K562 (cell line): ENCODE measurements around the gene VEZF1. TPM values are rescaled to one million over a fixed set of nuclear protein-coding genes. Genes with fewer than 3 reads are reported as not detected.

Experiments used
- ATAC-seq: fragments of 200-7000 bp; cut with Tn5 transposase; 3 replicates; pipeline ENCODE4 v1.9.1; 2020; ENCODE audit warnings: moderate library complexity
- BruUV-seq: library from RNA; stranded (reverse); fragments of 400-500 nt; replicated peaks from 2 replicates; lab custom pipeline; 2021; lab: Mats Ljungman, UMichigan
- CTCF ChIA-PET: fragments of 300-600 bp; formaldehyde crosslinking; extraction: SDS; loops from one replicate; lab custom pipeline; 2021; ENCODE audit warnings: low intra/inter-chr PET ratio; lab: Yijun Ruan, JAX
- POLR2A ChIA-PET: fragments of 300-600, 350-650 bp; sonication (Branson Sonifier 250); formaldehyde crosslinking; extraction: SDS; loops from one replicate; lab custom pipeline; 2021; ENCODE audit warnings: antibody characterized with exemption, inconsistent platforms; lab: Yijun Ruan, JAX
- DNase-seq, 4 experiments: peaks; one replicate each; pipeline versions ENCODE4 v3.0.0 to v3.0.0-alpha.2; 2011 to 2018; ENCODE audit warnings: low spot score in 3 of 4, mixed read lengths in 3 of 4; ENCODE audit errors: extremely low read depth in 1 of 4
- FAIRE-seq: peaks from 2 replicates; lab custom pipeline; 2011; peaks lifted over from hg19 to GRCh38; lab: Jason Lieb, UNC
- H2AFZ ChIP-seq: 2 replicates; pipeline ENCODE4 v1.6.0; 2011; ENCODE audit warnings: low read depth, low read length, control low read depth, inconsistent platforms
- H3K27ac ChIP-seq: fragments of 200-600 bp; 3 replicates; pipeline ENCODE4 v1.8.0; 2011; ENCODE audit warnings: low read depth, mild to moderate bottlenecking, control low read depth, inconsistent platforms, low read length, moderate library complexity, mixed read lengths; ENCODE audit errors: extremely low read depth
- H3K27me3 ChIP-seq, 2 experiments: fragments of 300-600 bp in 1 of 2; 2 replicates in 1 of 2; 3 replicates in 1 of 2; pipeline versions ENCODE4 v1.6.0 to v1.8.0; 2011; ENCODE audit warnings: inconsistent platforms in 2 of 2, low read length in 2 of 2, mild to moderate bottlenecking in 1 of 2, mixed read lengths in 1 of 2, moderate library complexity in 1 of 2; ENCODE audit not compliant: control insufficient read depth in 2 of 2, insufficient read depth in 2 of 2
- H3K36me3 ChIP-seq: fragments of 300-600 bp; 3 replicates; pipeline ENCODE4 v1.8.0; 2011; ENCODE audit warnings: mild to moderate bottlenecking, low read length, inconsistent platforms; ENCODE audit not compliant: control insufficient read depth, insufficient read depth
- H3K4me1 ChIP-seq, 2 experiments: fragments of 200-600 bp in 1 of 2; replicated peaks in 1 of 2; 2 replicates in 1 of 2; 3 replicates in 1 of 2; pipeline versions ENCODE4 v1.5.1 to v1.8.0; 2011; ENCODE audit warnings: inconsistent platforms in 2 of 2, low read length in 2 of 2, mild to moderate bottlenecking in 1 of 2, mixed read lengths in 1 of 2, moderate library complexity in 1 of 2; ENCODE audit not compliant: control insufficient read depth in 2 of 2, insufficient read depth in 2 of 2
- H3K4me2 ChIP-seq: 2 replicates; pipeline ENCODE4 v1.6.1; 2011; ENCODE audit warnings: low read length, control low read depth, inconsistent platforms, mixed read lengths; ENCODE audit not compliant: insufficient read depth
- H3K4me3 ChIP-seq: fragments of 200-600 bp; sonication (generic), shearing (Covaris generic); 2 replicates; pipeline ENCODE4 v1.5.1; 2016; ENCODE audit warnings: control low read depth, inconsistent platforms
- H3K79me2 ChIP-seq: fragments of 200-600 bp; 3 replicates; pipeline ENCODE4 v1.8.0; 2011; ENCODE audit warnings: low read length, inconsistent platforms; ENCODE audit not compliant: control insufficient read depth, insufficient read depth
- H3K9ac ChIP-seq, 2 experiments: 2 replicates each; pipeline versions ENCODE4 v1.6.0 to v1.6.1; 2011; ENCODE audit warnings: low read depth in 2 of 2, low read length in 2 of 2, control low read depth in 1 of 2, inconsistent platforms in 1 of 2, mild to moderate bottlenecking in 1 of 2, mixed read lengths in 1 of 2; ENCODE audit not compliant: insufficient read depth in 1 of 2
- H3K9me1 ChIP-seq: one replicate; pipeline ENCODE4 v1.6.0; 2011; ENCODE audit warnings: inconsistent platforms, mild to moderate bottlenecking, low read length, moderate library complexity; ENCODE audit not compliant: control insufficient read depth, insufficient read depth
- H3K9me3 ChIP-seq: replicated peaks from 2 replicates; pipeline ENCODE4 v1.5.1; 2011; ENCODE audit warnings: low read depth, low read length, inconsistent platforms; ENCODE audit not compliant: control insufficient read depth, insufficient read depth
- H4K20me1 ChIP-seq: replicated peaks from 2 replicates; pipeline ENCODE4 v1.6.1; 2011; ENCODE audit warnings: low read length, inconsistent platforms, mixed read lengths; ENCODE audit not compliant: control insufficient read depth, insufficient read depth
- CBX8 ChIP-seq: fragments of 200-600 bp; sonication (generic); IDR thresholded peaks from 2 replicates; pipeline ENCODE4 v1.6.1; 2012; ENCODE audit warnings: borderline replicate concordance, mixed run types, low read depth, mild to moderate bottlenecking, moderate library complexity, mixed read lengths, low read length, control low read depth, inconsistent platforms; ENCODE audit not compliant: poor library complexity, severe bottlenecking; ENCODE audit errors: extremely low read depth
- CHAMP1 ChIP-seq: fragments of 450-650 bp; IDR thresholded peaks from 2 replicates; pipeline ENCODE4 v1.6.1; 2016; ENCODE audit warnings: mild to moderate bottlenecking
- HDAC3 ChIP-seq: fragments of 450-650 bp; IDR thresholded peaks from 2 replicates; pipeline ENCODE4 v1.6.1; 2018; ENCODE audit warnings: borderline replicate concordance, mild to moderate bottlenecking, moderate library complexity; ENCODE audit not compliant: partially characterized antibody
- TCF7 ChIP-seq: sonication (generic); IDR thresholded peaks from 2 replicates; pipeline ENCODE4 v1.6.1; 2016; ENCODE audit warnings: antibody characterized with exemption, borderline replicate concordance
- ZNF146 ChIP-seq: IDR thresholded peaks from one replicate; pipeline ENCODE4 v1.6.1; 2018; ENCODE audit warnings: missing compliant biosample characterization; ENCODE audit not compliant: unreplicated experiment
- WGBS: fragments of 100-300 bp; shearing (Covaris generic); methylation state at CpG from one replicate; pipeline ENCODE4 v1.1.6; 2016; ENCODE audit warnings: low coverage, mixed read lengths; ENCODE audit not compliant: insufficient coverage; ENCODE audit errors: missing lambda C conversion rate; 5-methylcytosine and 5-hydroxymethylcytosine counted together
- in situ Hi-C: fragments of 300-500 bp; cut with MboI; formaldehyde crosslinking; loops from 4 replicates; pipeline ENCODE4 v1.15.0; 2018; ENCODE audit warnings: inconsistent platforms, mixed read lengths
- intact Hi-C: fragments of 100-400 bp; cut with micrococcal nuclease; formaldehyde crosslinking; loops from 2 replicates; pipeline ENCODE4 v1.14.2; 2022
- polyA plus RNA-seq, 8 experiments: library from polyadenylated mRNA; depleted of rRNA in 4 of 8; stranded (reverse) in 5 of 8; unstranded in 3 of 8; fragments of >200 nt; fragmentation: Nextera tagmentation in 2 of 8; fragmentation: Illumina TruSeq in 1 of 8; extraction: Ambion mirVana in 2 of 8; extraction: Trizol in 1 of 8; gene quantifications; 2 replicates each; pipeline versions ENCODE4 v1.2.1 to v1.2.3, GENCODE V29; 2011 to 2014; ENCODE audit warnings: inconsistent platforms in 1 of 8, missing spikeins in 1 of 8
- total RNA-seq, 7 experiments: library from RNA; depleted of rRNA in 6 of 7; stranded (reverse); fragments of >200 nt in 6 of 7; fragmentation: Illumina TruSeq in 2 of 7; extraction: Trizol in 2 of 7; gene quantifications; 2 replicates each; pipeline versions ENCODE4 v1.2.1 to v1.2.3, GENCODE V29; 2011 to 2021; ENCODE audit warnings: low replicate concordance in 1 of 7

Gene VEZF1
- total and polyA plus RNA-seq, 9 of the 15 experiments (the other 6 are each of a cell fraction or from before 2014, with no cell fraction given), result 9.5 to 33.4 (median 22.1) TPM

- TF ChIP-seq CBX8 (no peak), CHAMP1 (no peak), ZNF146 (CRISPR knock-in tag) (no peak), TCF7 (no peak), HDAC3 (no peak)
- Histone ChIP-seq H4K20me1 (peaks cover 5% of the 10 kb centered on the region), H2AFZ (no peak overlapping the region), H3K4me3 (no peak overlapping the region), H3K27me3 (peaks cover 60 to 77% of the 10 kb centered on the region in 2 experiments), H3K9ac (no peak overlapping the region), H3K36me3 (no peaks in the 10 kb centered on the region), H3K9me1 (peaks cover 2% of the 10 kb centered on the region), H3K27ac (no peak overlapping the region), H3K9me3 (no peaks in the 10 kb centered on the region), H3K4me1 (no peaks in the 10 kb centered on the region), H3K79me2 (no peaks in the 10 kb centered on the region), H3K4me2 (no peak overlapping the region)
- in situ Hi-C loops, result no loop called here
- POLR2A ChIA-PET, result interaction anchor here (1.3 to 1.4 kb wide), 2 partner anchors 10 to 18 kb away, joined by 3 to 4 read pairs; no protein-coding TSS in a partner anchor
- DNase-seq, result no peak
- no peak for ATAC-seq
- no TSS peak for BruUV-seq
- FAIRE-seq, result no peak
- intact Hi-C loops, result no loop called here
- CTCF ChIA-PET, result no interaction called here
- WGBS, result 5% methylated on average over 5 of the region's 5 CpGs
These were observed 57.8 kb downstream of the VEZF1 start for GRCh38 chr17:57930239-57930638.
